Measurements from ENCODE around the gene NAA30.

NAA30 gene

DNA sequence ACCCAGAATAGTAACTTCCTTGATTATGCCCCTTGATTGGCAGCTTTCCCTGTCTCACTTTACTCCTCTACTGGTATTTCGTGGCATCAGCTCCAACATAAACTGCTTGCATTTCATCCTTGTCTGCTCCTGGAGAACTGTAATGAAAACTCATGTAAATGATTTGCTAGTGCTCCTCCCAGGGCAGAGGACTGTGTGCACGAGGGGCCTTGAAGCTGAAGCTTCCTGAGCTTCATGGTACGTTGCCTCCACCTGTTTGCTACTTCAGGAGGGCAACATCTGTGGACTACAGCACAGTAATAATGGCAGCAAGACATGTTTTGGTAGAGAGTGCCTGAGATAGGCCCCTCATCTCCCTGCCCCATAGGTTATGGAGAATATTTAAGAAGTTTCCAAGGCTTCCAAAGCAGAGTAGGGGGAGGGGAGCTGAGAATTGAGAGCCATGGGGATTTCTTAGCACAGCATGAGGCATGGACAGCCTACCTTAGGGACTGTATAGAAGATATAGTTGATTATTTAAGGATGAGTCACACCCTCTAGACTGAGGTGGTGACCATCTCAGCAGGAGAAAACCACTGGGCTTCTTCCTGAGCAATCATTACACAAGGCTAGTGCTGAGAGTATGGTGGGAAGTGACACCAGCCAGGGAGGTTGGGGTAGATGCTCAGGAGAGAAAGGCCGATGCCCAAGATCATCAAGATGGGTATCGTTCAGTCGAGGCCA is 73.8 kb downstream of the NAA30 start:
- TF ChIP-seq, protein P1, sequence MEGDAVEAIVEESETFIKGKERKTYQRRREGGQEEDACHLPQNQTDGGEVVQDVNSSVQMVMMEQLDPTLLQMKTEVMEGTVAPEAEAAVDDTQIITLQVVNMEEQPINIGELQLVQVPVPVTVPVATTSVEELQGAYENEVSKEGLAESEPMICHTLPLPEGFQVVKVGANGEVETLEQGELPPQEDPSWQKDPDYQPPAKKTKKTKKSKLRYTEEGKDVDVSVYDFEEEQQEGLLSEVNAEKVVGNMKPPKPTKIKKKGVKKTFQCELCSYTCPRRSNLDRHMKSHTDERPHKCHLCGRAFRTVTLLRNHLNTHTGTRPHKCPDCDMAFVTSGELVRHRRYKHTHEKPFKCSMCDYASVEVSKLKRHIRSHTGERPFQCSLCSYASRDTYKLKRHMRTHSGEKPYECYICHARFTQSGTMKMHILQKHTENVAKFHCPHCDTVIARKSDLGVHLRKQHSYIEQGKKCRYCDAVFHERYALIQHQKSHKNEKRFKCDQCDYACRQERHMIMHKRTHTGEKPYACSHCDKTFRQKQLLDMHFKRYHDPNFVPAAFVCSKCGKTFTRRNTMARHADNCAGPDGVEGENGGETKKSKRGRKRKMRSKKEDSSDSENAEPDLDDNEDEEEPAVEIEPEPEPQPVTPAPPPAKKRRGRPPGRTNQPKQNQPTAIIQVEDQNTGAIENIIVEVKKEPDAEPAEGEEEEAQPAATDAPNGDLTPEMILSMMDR (IDR thresholded peaks at IDR 0.05), result no peak
- H3K4me3 ChIP-seq (ENCODE audit: low read depth in 1 of 2, low read length in 1 of 2), result no peak overlapping the region
- H3K27ac ChIP-seq, result no peak overlapping the region
- no peaks in the 10 kb centered on the region for H3K4me1 ChIP-seq (ENCODE audit: control insufficient read depth in 1 of 2, insufficient read depth in 1 of 2, low read depth in 1 of 2, low read length in 1 of 2)
- no peaks in the 10 kb centered on the region for H3K9me3 ChIP-seq
- H3K36me3 ChIP-seq, result no peaks in the 10 kb centered on the region
- no peaks in the 10 kb centered on the region for H3K27me3 ChIP-seq

Measured in neutrophil (primary cell).